RWPE1 (cell line): ENCODE data around the gene MEGF6.

Experiments
- CTCF ChIA-PET: fragments of 350-600 bp; sonication (Branson Sonifier 250); formaldehyde crosslinking; extraction: SDS; loops from one replicate; lab custom pipeline; 2021; lab: Yijun Ruan, JAX
- POLR2A ChIA-PET: fragments of 400-600 bp; formaldehyde crosslinking; extraction: SDS; loops from one replicate; lab custom pipeline; 2020; ENCODE audit warnings: antibody characterized with exemption; ENCODE audit not compliant: low non-redundant PET; lab: Yijun Ruan, JAX
- DNase-seq: peaks from one replicate; pipeline ENCODE4 v3.0.0; 2012; ENCODE audit warnings: low spot score
- H3K27ac ChIP-seq: fragments of 450-650 bp; 2 replicates; pipeline ENCODE4 v1.5.1; 2017
- CTCF ChIP-seq: fragments of 450-650 bp; conservative IDR thresholded peaks from 2 replicates; pipeline ENCODE4 v1.5.1; 2017; ENCODE audit warnings: low read depth, mild to moderate bottlenecking

Gene MEGF6

GRCh38 chr1:3459940-3460671 lies 151.2 kb downstream of the MEGF6 start:
- ChIA-PET CTCF (interaction anchor here (0.7 kb wide), 1 partner anchor 14 kb away, joined by 3 read pairs; no protein-coding TSS in a partner anchor), POLR2A (no interaction called here)
- TF ChIP-seq CTCF, result no peak
- H3K27ac ChIP-seq, result peak overlapping the region; percentile 76
- no peak for DNase-seq

- CTCF ChIA-PET, result interaction anchor here (0.7 to 1.5 kb wide), 2 partner anchors 13 to 15 kb away, joined by 3 to 6 read pairs; no protein-coding TSS in a partner anchor
- TF ChIP-seq CTCF, result no peak
- POLR2A ChIA-PET, result no interaction called here
- peak overlapping the region; percentile 76 for H3K27ac ChIP-seq
- DNase-seq, result no peak
These were observed 152.0 kb downstream of the MEGF6 start for GRCh38 chr1:3459051-3459908.

- ChIA-PET CTCF (interaction anchor here (1.5 kb wide), 1 partner anchor 14 kb away, joined by 6 read pairs; no protein-coding TSS in a partner anchor), POLR2A (no interaction called here)
- TF ChIP-seq CTCF, result no peak
- H3K27ac ChIP-seq, result peak overlapping the region; percentile 76
- DNase-seq, result no peak
These were observed 153.1 kb downstream of the MEGF6 start for GRCh38 chr1:3457910-3458883.

GRCh38 chr1:3456964-3457909 lies 154.1 kb downstream of the MEGF6 start:
- no peak for TF ChIP-seq CTCF
- CTCF ChIA-PET, result no interaction called here
- peak overlapping the region; percentile 76 for H3K27ac ChIP-seq
- POLR2A ChIA-PET, result no interaction called here
- no peak for DNase-seq

GRCh38 chr1:3456449-3456963 lies 154.8 kb downstream of the MEGF6 start:
- CTCF ChIA-PET, result no interaction called here
- POLR2A ChIA-PET, result no interaction called here
- no peak for DNase-seq
- H3K27ac ChIP-seq, result peak overlapping the region; percentile 76
- no peak for TF ChIP-seq CTCF
